ENCODE measurements around the gene MAP3K5. TPM values are rescaled to one million over a fixed set of nuclear protein-coding genes. Genes with fewer than 3 reads are reported as not detected.

MAP3K5 gene
- total and polyA plus RNA-seq, 2 donors (not counting 3 experiments of a cell fraction or from before 2014, with no cell fraction given) = 1.5 to 7.0 TPM

GRCh38 chr6:136767103-136767502, 25.2 kb downstream of the MAP3K5 start:
- DNase-seq (ENCODE audit: low read depth, low spot score) (no peak), FAIRE-seq (no peak)
- Histone ChIP-seq H3K9ac (replicated peaks; ENCODE audit: extremely low read depth, insufficient read depth, low read length) (no peak overlapping the region), H3K4me3 (replicated peaks in 1 of 3; ENCODE audit: insufficient read depth in 1 of 3, low read depth in 1 of 3, low read length in 3 of 3) (no peak overlapping the region), H3K4me2 (ENCODE audit: insufficient read depth, low read length) (no peak overlapping the region), H3K27me3 (ENCODE audit: control insufficient read depth in 2 of 2, insufficient read depth in 2 of 2, low read length in 2 of 2) (no peaks in the 10 kb centered on the region), H4K20me1 (replicated peaks; ENCODE audit: control insufficient read depth, extremely low read depth, insufficient read depth, low read length) (no peaks in the 10 kb centered on the region), H2AFZ (ENCODE audit: low read depth, low read length) (no peak overlapping the region), H3K4me1 (ENCODE audit: control insufficient read depth, extremely low read depth, insufficient read depth, low read length) (peaks cover 3% of the 10 kb centered on the region), H3K27ac (ENCODE audit: insufficient read depth, low read depth, low read length) (no peak overlapping the region), H3K79me2 (ENCODE audit: control insufficient read depth, insufficient read depth, low read length) (peaks cover 10% of the 10 kb centered on the region), H3K36me3 (ENCODE audit: control insufficient read depth in 2 of 2, extremely low read depth in 1 of 2, insufficient read depth in 2 of 2, low read length in 2 of 2) (no peaks in the 10 kb centered on the region), H3K9me3 (replicated peaks; ENCODE audit: control insufficient read depth, insufficient read depth, low read length) (no peaks in the 10 kb centered on the region), H3K9me1 (replicated peaks; ENCODE audit: control insufficient read depth, extremely low read depth, insufficient read depth, low read length) (no peaks in the 10 kb centered on the region)
- ChIA-PET POLR2A (no interaction called here), CTCF (interaction anchor here (1.4 kb wide), 1 partner anchor 25 kb away, joined by 3 read pairs; the partner anchor contains the start of gene MAP3K5)
- dilution Hi-C loops (cut with MboI; ENCODE audit: extremely low pct_ligation_motif_present, low sequenced_read_pairs) (no loop called here), intact Hi-C loops (cut with micrococcal nuclease) (no loop called here)
- BruUV-seq (replicated peaks) = no TSS peak
- no peak for TF ChIP-seq EZH2 (IDR thresholded peaks at IDR 0.05; ENCODE audit: borderline replicate concordance, low read depth, low read length, severe bottlenecking)
- TF ChIP-seq MAX (IDR thresholded peaks at IDR 0.05; ENCODE audit: insufficient read depth, insufficient read length) = no peak
- no peak for TF ChIP-seq POLR2A (IDR thresholded peaks at IDR 0.05; ENCODE audit: low read depth, low read length)
- TF ChIP-seq FOS (IDR thresholded peaks at IDR 0.05; ENCODE audit: borderline replicate concordance, insufficient read depth, low read length) = no peak
- TF ChIP-seq POLR2AphosphoS5 (IDR thresholded peaks at IDR 0.05; ENCODE audit: insufficient read depth, low read depth, low read length) = no peak
- TF ChIP-seq CTCF (IDR thresholded peaks at IDR 0.05; ENCODE audit: extremely low read depth in 1 of 2, insufficient read depth in 1 of 2, low read depth in 1 of 2, low read length in 2 of 2) = no peak

Measured in endothelial cell of umbilical vein (primary cell).